NCI-H146 (cell line): ENCODE data around the gene PCSK7.

Source experiments
- DNase-seq: peaks from one replicate; lab custom pipeline; 2025; lab: John Stamatoyannopoulos, UW

Gene PCSK7

DNA sequence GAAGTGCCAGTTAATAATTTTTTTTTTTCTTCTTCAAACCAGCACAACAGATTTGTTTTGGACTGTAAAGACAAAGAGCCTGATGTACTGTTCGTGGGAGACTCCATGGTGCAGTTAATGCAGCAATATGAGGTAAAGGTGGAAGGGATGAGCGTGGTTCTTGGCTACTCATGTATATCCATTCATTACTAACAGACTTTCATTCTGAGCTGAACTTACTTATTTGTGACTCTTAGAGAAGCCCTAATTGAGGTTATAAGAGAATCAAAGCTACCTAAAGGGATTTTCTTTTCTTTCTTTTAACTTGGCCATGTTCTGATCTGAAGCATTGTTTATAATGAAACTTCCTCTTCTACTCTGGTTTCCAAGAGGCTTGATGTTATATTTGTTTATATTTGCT lies 72.0 kb downstream of the PCSK7 start:
- no peak for DNase-seq

DNA sequence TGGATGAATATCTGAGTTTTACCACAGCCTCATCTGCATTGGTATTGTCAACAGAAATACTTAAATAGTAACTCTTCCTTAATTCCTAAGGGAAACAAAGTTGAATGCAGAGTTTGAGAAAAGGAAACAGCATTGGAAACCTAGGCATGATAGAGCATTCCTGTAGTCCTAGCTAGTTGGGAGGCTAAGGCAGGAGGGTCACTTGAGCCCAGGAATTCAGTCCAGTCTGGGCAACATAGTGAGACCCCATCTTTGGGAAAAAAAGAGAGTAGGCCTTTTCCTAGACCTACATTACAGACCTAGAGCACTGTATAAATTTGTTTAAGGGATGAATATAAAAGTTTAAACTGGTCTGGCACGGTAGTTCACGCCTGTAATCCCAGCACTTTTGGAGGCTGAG lies 74.4 kb downstream of the PCSK7 start:
- DNase-seq, result no peak

DNA sequence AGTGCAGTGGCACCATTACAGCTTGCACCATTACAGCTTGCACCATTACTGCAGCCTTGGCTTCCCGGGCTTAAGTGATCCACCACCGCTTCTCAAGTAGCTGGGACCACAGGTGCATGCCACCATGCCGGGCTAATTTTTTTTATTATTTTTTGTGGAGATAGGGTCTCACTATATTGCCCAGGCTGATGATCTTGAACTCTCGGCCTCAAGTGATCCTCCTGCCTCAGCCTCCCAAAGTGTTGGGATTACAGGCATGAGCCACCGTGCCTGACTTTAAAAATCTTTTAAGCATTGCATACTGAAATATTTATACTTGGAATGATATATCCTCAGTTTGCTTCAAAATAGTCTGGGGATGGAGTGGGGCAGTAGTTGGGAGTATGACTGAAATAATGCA lies 77.4 kb downstream of the PCSK7 start:
- no peak for DNase-seq
